ENCODE data around the gene ROR1.

GRCh38 chr1:64161357-64161941 is 387.6 kb downstream of the ROR1 start:
- TF ChIP-seq CTCF (IDR thresholded peaks at IDR 0.05), result no peak
- TF ChIP-seq EZH2 (IDR thresholded peaks at IDR 0.05; ENCODE audit: borderline replicate concordance, insufficient read depth, low read depth, low read length, poor library complexity, severe bottlenecking), result no peak
